HUES48 (cell line): ENCODE measurements around the gene ELMOD1.

Source experiments
- H3K27ac ChIP-seq: one replicate; pipeline ENCODE4 v1.7.0; 2013; ENCODE audit warnings: low read depth, low read length, inconsistent platforms
- H3K27me3 ChIP-seq: 2 replicates; pipeline ENCODE4 v1.6.1; 2013; ENCODE audit warnings: mild to moderate bottlenecking, low read length; ENCODE audit not compliant: control insufficient read depth, insufficient read depth
- H3K36me3 ChIP-seq: 2 replicates; pipeline ENCODE4 v1.6.1; 2013; ENCODE audit warnings: low read length; ENCODE audit not compliant: control insufficient read depth, insufficient read depth
- H3K4me1 ChIP-seq: 2 replicates; pipeline ENCODE4 v1.6.1; 2013; ENCODE audit warnings: mild to moderate bottlenecking, low read length; ENCODE audit not compliant: control insufficient read depth, insufficient read depth
- H3K4me3 ChIP-seq: 2 replicates; pipeline ENCODE4 v1.5.1; 2013; ENCODE audit warnings: mild to moderate bottlenecking, low read depth, low read length
- H3K9ac ChIP-seq: 2 replicates; pipeline ENCODE4 v1.6.1; 2013; ENCODE audit warnings: mild to moderate bottlenecking, low read depth, low read length, moderate library complexity
- H3K9me3 ChIP-seq: 2 replicates; pipeline ENCODE4 v1.6.1; 2013; ENCODE audit warnings: low read length; ENCODE audit not compliant: control insufficient read depth, insufficient read depth

The ELMOD1 gene

GRCh38 chr11:107583629-107584195 lies 7.2 kb upstream of the ELMOD1 start:
- H3K9ac ChIP-seq, result no peak overlapping the region
- H3K27me3 ChIP-seq, result peaks cover 19% of the 10 kb centered on the region
- peaks cover 9% of the 10 kb centered on the region for H3K4me1 ChIP-seq
- H3K4me3 ChIP-seq, result no peak overlapping the region
- no peak overlapping the region for H3K27ac ChIP-seq
- 0 out of 2 replicates have a peak, but pooled peaks cover 2% of the 10 kb centered on the region for H3K9me3 ChIP-seq
- H3K36me3 ChIP-seq, result no peaks in the 10 kb centered on the region

- Histone ChIP-seq H3K9me3 (no peaks in the 10 kb centered on the region), H3K27ac (no peak overlapping the region), H3K36me3 (no peaks in the 10 kb centered on the region), H3K4me1 (peaks cover 7% of the 10 kb centered on the region), H3K27me3 (peaks cover 56% of the 10 kb centered on the region), H3K4me3 (no peak overlapping the region), H3K9ac (no peak overlapping the region)
These were observed 3.5 kb upstream of the ELMOD1 start for GRCh38 chr11:107587306-107587979.

GRCh38 chr11:107591378-107592230 lies 657 bp downstream of the ELMOD1 start:
- Histone ChIP-seq H3K4me3 (peak overlapping the region; percentile 91), H3K27ac (no peak overlapping the region), H3K9ac (no peak overlapping the region), H3K4me1 (peaks cover 26% of the 10 kb centered on the region), H3K9me3 (no peaks in the 10 kb centered on the region), H3K27me3 (peaks cover 83% of the 10 kb centered on the region), H3K36me3 (no peaks in the 10 kb centered on the region)

- Histone ChIP-seq H3K27ac (no peak overlapping the region), H3K9me3 (no peaks in the 10 kb centered on the region), H3K27me3 (peaks cover 82% of the 10 kb centered on the region), H3K4me3 (peak overlapping the region; percentile 91), H3K9ac (no peak overlapping the region), H3K4me1 (peaks cover 26% of the 10 kb centered on the region), H3K36me3 (no peaks in the 10 kb centered on the region)
These were observed 1.3 kb downstream of the ELMOD1 start for GRCh38 chr11:107592231-107592590.

- Histone ChIP-seq H3K27ac (no peak overlapping the region), H3K9me3 (no peaks in the 10 kb centered on the region), H3K27me3 (peaks cover 76% of the 10 kb centered on the region), H3K36me3 (no peaks in the 10 kb centered on the region), H3K4me3 (no peak overlapping the region; the same call in 1 of the 2 replicates), H3K4me1 (peaks cover 26% of the 10 kb centered on the region), H3K9ac (no peak overlapping the region)
These were observed 1.9 kb downstream of the ELMOD1 start for GRCh38 chr11:107592813-107593212.

GRCh38 chr11:107593951-107594350 lies 3.0 kb downstream of the ELMOD1 start:
- Histone ChIP-seq H3K27ac (no peak overlapping the region), H3K9me3 (no peaks in the 10 kb centered on the region), H3K4me1 (peaks cover 34% of the 10 kb centered on the region), H3K36me3 (no peaks in the 10 kb centered on the region), H3K27me3 (peaks cover 65% of the 10 kb centered on the region), H3K9ac (no peak overlapping the region), H3K4me3 (peak overlapping the region; percentile 5; the same call in 1 of the 2 replicates)

GRCh38 chr11:107594736-107595135 lies 3.8 kb downstream of the ELMOD1 start:
- peaks cover 34% of the 10 kb centered on the region for H3K4me1 ChIP-seq
- H3K27me3 ChIP-seq, result peaks cover 57% of the 10 kb centered on the region

GRCh38 chr11:107598225-107599139 lies 7.5 kb downstream of the ELMOD1 start:
- no peaks in the 10 kb centered on the region for H3K36me3 ChIP-seq
- no peaks in the 10 kb centered on the region for H3K9me3 ChIP-seq
- peaks cover 20% of the 10 kb centered on the region for H3K27me3 ChIP-seq
- H3K9ac ChIP-seq, result no peak overlapping the region
- peak overlapping the region; percentile 5 for H3K27ac ChIP-seq
- peaks cover 20% of the 10 kb centered on the region for H3K4me1 ChIP-seq
- no peak overlapping the region for H3K4me3 ChIP-seq

More at GRCh38 chr11:107594736-107595135, 3.8 kb downstream of the ELMOD1 start:
- H3K9me3 ChIP-seq, result no peaks in the 10 kb centered on the region
- H3K9ac ChIP-seq, result no peak overlapping the region
- H3K4me3 ChIP-seq, result no peak overlapping the region
- H3K36me3 ChIP-seq, result no peaks in the 10 kb centered on the region
- no peak overlapping the region for H3K27ac ChIP-seq

GRCh38 chr11:107605061-107606006 lies 14.4 kb downstream of the ELMOD1 start:
- no peak overlapping the region for H3K4me3 ChIP-seq
- no peaks in the 10 kb centered on the region for H3K36me3 ChIP-seq
- no peaks in the 10 kb centered on the region for H3K9me3 ChIP-seq
- H3K4me1 ChIP-seq, result peaks cover 27% of the 10 kb centered on the region
- H3K9ac ChIP-seq, result no peak overlapping the region
- peaks cover 3% of the 10 kb centered on the region; the same call in 1 of the 2 replicates for H3K27me3 ChIP-seq
- no peak overlapping the region for H3K27ac ChIP-seq
